Breast epithelium (tissue), 3 donors: Measurements from ENCODE around the gene PROSER3.

Source experiments
- POLR2A ChIP-seq: fragments of 450-650 bp; IDR thresholded peaks from one replicate; pipeline ENCODE4 v1.6.1; 2016; ENCODE audit warnings: antibody characterized with exemption, mild to moderate bottlenecking, moderate library complexity
- POLR2AphosphoS5 ChIP-seq, 3 donors: sonication (generic); formaldehyde crosslinking; IDR thresholded peaks; one replicate each; pipeline ENCODE4 v1.6.1; 2017; ENCODE audit warnings: antibody characterized with exemption in 3 of 3

DNA sequence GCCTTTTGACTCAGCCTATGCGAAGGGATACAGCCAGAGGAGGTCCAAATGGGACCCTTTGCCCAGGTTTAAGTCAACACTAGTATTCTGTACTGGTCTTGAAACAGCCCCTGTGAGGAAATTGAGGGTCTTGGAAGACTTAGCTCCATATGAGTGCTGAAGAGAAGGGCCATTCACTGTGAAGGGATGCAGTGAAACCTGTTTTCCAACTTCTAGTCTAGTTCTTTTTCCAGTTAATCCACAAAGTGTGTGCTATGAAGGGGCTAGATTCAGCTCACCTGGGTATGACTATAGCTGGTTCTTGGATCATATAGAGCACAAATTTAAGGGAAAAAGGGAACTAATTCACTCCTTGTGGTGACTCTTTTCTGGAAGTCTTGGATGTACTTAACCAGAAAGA lies 49.6 kb upstream of the PROSER3 start:
- no peak for TF ChIP-seq POLR2AphosphoS5 (IDR thresholded peaks at IDR 0.05)
- no peak for TF ChIP-seq POLR2A
